GM23248 (cell line): ENCODE measurements around the gene LILRB2.

Experiments used
- EZH2 ChIP-seq: fragments of 200-600 bp; sonication (generic); IDR thresholded peaks from 2 replicates; pipeline ENCODE4 v1.6.1; 2018; ENCODE audit warnings: antibody characterized with exemption, mild to moderate bottlenecking; ENCODE audit not compliant: insufficient read depth, poor library complexity, severe bottlenecking
- EZH2phosphoT487 ChIP-seq: fragments of 200-600 bp; sonication (generic); IDR thresholded peaks from 2 replicates; pipeline ENCODE4 v1.6.1; 2018; ENCODE audit warnings: antibody characterized with exemption, moderate library complexity, mild to moderate bottlenecking, low read depth; ENCODE audit not compliant: insufficient read depth

DNA sequence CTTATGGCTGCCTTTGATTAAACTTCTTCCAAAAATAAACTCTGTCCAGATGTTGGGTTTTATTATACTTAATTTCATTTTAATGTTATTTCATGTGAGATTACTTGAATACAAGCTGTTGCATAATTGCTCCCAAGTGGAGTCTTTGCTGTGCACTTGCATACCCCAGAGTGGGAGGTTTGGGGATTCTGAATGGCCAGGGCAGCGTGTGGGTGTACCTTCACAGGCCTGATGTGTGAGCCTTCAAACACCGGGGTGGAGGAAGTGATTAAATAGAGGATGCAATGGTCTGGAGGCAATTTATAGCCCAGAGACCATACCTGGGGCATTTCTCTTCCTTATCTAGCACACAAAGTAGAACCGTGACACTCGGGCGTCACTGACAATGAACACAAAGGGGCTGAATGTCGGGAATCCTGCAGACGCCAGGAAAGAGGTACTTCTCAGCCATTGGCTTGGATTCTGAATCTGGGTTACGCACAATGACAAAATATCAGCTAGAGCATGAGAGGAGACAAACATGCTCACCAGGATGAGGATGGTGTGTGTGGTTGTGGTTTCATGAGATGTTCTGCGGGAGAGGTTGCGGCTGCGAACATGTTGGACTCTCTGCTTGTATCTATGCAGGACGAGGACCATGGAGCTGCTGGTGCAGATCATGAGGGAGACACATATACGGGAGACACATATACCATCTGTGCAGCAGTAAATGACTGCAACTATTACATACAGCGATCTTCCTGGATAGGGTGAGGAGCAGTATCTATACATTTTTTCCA, 39.2 kb upstream of the LILRB2 start:
- TF ChIP-seq EZH2: no peak
- no peak for TF ChIP-seq EZH2phosphoT487
